NCI-H510A treated with DMSO at 0.1 percent for 48 hours (cell line): Measurements from ENCODE around the gene FRMD1.
A peak's percentile ranks its signal among the peaks of the same experiment; 100 is the strongest.

Experiments used
- DNase-seq: peaks from one replicate; lab custom pipeline; 2025; lab: John Stamatoyannopoulos, UW

FRMD1 gene

GRCh38 chr6:168095716-168096250, 16.8 kb upstream of the FRMD1 start:
- DNase-seq, result no peak

- no peak for DNase-seq
Measured at GRCh38 chr6:168095171-168095691, 16.2 kb upstream of the FRMD1 start.

- DNase-seq, result no peak
Measured at GRCh38 chr6:168093634-168094033, 14.6 kb upstream of the FRMD1 start.

- no peak for DNase-seq
Measured at GRCh38 chr6:168093071-168093505, 14.1 kb upstream of the FRMD1 start.

- no peak for DNase-seq
Measured at GRCh38 chr6:168092541-168092940, 13.5 kb upstream of the FRMD1 start.

- DNase-seq, result peak; percentile 26
Measured at GRCh38 chr6:168091381-168092264, 12.6 kb upstream of the FRMD1 start.

GRCh38 chr6:168090706-168091105, 11.7 kb upstream of the FRMD1 start:
- no peak for DNase-seq

GRCh38 chr6:168090064-168090690, 11.2 kb upstream of the FRMD1 start:
- no peak for DNase-seq

GRCh38 chr6:168089186-168090063, 10.4 kb upstream of the FRMD1 start:
- DNase-seq, result peak; percentile 57

- DNase-seq, result peak; percentile 66
Measured at GRCh38 chr6:168088161-168089053, 9.4 kb upstream of the FRMD1 start.

GRCh38 chr6:168087436-168088160, 8.6 kb upstream of the FRMD1 start:
- DNase-seq, result no peak

GRCh38 chr6:168086616-168087015, 7.6 kb upstream of the FRMD1 start:
- DNase-seq, result no peak

- no peak for DNase-seq
Measured at GRCh38 chr6:168086066-168086465, 7.1 kb upstream of the FRMD1 start.

GRCh38 chr6:168084465-168085160, 5.6 kb upstream of the FRMD1 start:
- no peak for DNase-seq

- DNase-seq, result no peak
Measured at GRCh38 chr6:168083514-168083885, 4.5 kb upstream of the FRMD1 start.

- DNase-seq, result peak; percentile 25
Measured at GRCh38 chr6:168082860-168083513, 4.0 kb upstream of the FRMD1 start.

- DNase-seq, result no peak
Measured at GRCh38 chr6:168081858-168082546, 3.0 kb upstream of the FRMD1 start.

GRCh38 chr6:168080393-168081077, 1.5 kb upstream of the FRMD1 start:
- no peak for DNase-seq
